GM10847 (cell line): ENCODE results near the gene ATAD1.

Experiments used
- POLR2A ChIP-seq: IDR thresholded peaks from 2 replicates; pipeline ENCODE4 v1.6.1; 2011; ENCODE audit not compliant: insufficient read length; ENCODE audit errors: extremely low read depth

ATAD1 gene

GRCh38 chr10:87850742-87851205 lies 32.7 kb upstream of the ATAD1 start:
- no peak for TF ChIP-seq POLR2A

DNA sequence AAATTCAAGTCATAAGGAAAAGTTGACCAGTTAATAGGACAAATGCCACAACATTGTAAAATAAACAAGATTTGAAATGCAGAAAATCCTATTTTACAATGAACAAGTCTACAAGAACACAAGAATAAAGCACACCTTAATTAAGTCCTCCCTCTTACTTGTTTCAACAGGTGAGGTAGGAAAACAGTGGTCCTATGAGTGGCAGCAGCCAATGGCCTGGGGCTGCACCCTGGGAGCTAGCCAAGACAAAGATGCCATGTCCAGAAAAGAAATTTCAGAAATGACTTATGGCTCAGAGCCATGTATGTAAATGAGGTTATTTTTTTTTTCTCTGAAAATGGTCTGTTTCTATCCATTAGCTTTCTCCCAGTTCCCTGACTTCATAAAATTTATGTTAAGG lies 31.0 kb upstream of the ATAD1 start:
- no peak for TF ChIP-seq POLR2A

DNA sequence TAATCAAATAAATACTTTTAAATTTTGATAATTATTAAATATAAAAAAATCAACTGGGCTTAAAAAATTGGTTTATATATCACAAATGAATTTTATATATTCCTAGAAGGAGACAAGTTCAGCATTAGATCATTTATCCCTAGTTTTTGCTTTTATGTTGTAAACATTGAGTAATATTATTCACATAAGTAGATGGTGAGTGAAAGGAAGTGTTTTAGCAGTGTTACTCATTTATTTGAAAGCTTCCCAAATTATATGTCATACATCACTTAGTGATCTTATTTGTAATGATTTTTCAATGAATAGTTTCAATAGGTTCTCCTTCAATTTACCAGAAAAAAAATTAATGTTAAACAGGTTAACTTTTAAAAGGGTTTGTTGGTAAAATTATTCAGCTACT lies 29.5 kb upstream of the ATAD1 start:
- no peak for TF ChIP-seq POLR2A

DNA sequence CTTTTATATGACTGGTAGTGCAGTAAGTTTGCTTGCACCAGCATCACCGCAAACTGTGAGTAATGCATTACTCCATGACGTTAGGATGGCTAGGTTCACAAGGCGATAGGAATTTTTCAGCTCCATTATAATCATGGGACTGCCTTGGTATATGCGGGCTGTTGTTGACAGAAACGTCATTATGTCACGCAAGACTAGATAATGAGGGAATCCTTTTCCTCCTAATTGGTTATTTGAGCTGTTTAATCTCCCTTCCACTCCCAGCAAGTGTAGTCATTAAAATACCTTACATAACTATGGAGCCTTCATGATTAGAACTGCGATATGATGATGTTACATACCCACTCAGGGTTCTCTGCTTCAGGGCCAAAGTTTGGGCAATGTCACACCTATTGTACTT lies 28.0 kb upstream of the ATAD1 start:
- no peak for TF ChIP-seq POLR2A

GRCh38 chr10:87845624-87845998 lies 27.6 kb upstream of the ATAD1 start:
- no peak for TF ChIP-seq POLR2A

- TF ChIP-seq POLR2A, result no peak
Observed at GRCh38 chr10:87844837-87845623, 27.0 kb upstream of the ATAD1 start.

- TF ChIP-seq POLR2A, result no peak
Observed at GRCh38 chr10:87843714-87844113, 25.7 kb upstream of the ATAD1 start.

GRCh38 chr10:87842776-87843497 lies 24.9 kb upstream of the ATAD1 start:
- TF ChIP-seq POLR2A, result no peak

GRCh38 chr10:87842220-87842641 lies 24.2 kb upstream of the ATAD1 start:
- no peak for TF ChIP-seq POLR2A

- no peak for TF ChIP-seq POLR2A
Observed at GRCh38 chr10:87841186-87841585, 23.2 kb upstream of the ATAD1 start.

DNA sequence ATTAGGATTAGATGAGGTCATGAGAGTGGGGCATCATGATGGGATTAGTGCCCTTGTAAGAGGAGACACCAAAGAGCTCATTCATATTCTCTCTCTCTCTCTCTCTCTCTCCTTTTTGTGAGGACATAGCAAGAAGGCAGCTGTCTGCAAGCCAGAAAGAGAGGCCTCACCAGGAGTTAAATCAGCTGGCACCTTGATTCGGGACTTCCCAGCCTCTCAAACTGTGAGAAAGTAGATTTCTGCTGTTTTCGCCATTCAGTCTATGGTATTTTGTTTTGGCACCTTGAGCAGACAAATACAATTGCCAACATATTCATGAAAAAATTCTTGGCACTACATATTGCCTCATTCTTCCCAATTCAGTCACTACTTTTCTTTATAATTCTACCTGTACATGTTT lies 20.6 kb upstream of the ATAD1 start:
- no peak for TF ChIP-seq POLR2A

DNA sequence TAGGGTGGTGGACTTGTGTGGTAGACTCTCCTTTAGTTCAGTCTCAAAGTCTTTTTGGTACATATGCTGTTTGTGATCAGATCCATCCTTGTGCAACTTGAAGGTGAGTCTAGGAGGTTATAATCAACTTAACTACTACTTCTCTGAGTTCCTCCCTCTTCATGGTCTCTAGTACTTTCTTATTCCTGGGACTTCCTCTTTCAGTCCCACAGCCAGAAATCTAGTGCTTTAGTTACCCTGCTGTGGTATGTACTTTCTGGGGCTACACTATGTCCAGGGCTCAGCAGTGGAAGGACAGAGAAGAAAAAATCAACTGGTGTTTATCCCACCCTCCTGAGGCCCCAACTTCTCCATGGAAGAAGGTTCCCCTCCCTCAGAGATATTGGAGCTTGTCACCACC lies 19.4 kb upstream of the ATAD1 start:
- no peak for TF ChIP-seq POLR2A

- no peak for TF ChIP-seq POLR2A
Observed at GRCh38 chr10:87836098-87836497, 18.1 kb upstream of the ATAD1 start.

GRCh38 chr10:87829986-87830729 lies 12.1 kb upstream of the ATAD1 start:
- no peak for TF ChIP-seq POLR2A

GRCh38 chr10:87827681-87828080 lies 9.7 kb upstream of the ATAD1 start:
- TF ChIP-seq POLR2A, result no peak

- TF ChIP-seq POLR2A, result no peak
Observed at GRCh38 chr10:87826653-87827052, 8.6 kb upstream of the ATAD1 start.
